Adrenal gland (tissue), 12 donors: ENCODE data around the gene DHRS13. TPM values are rescaled to one million over a fixed set of nuclear protein-coding genes. Genes with fewer than 3 reads are reported as not detected.

Experiments
- DNase-seq, 7 donors: peaks; one replicate each; pipeline ENCODE4 v3.0.0-alpha.2; 2019 to 2020
- H3K27ac ChIP-seq, 5 donors: fragments of 200-600 bp; sonication (generic) in 4 of 5; 1 replicate in 3 of 5; 2 replicates in 2 of 5; pipeline versions ENCODE4 v1.5.1 to v1.8.0; 2016 to 2020; ENCODE audit warnings: mild to moderate bottlenecking in 1 of 5
- H3K27me3 ChIP-seq: fragments of 200-600 bp; 2 replicates; pipeline ENCODE4 v1.8.0; 2021
- H3K36me3 ChIP-seq, 2 donors: fragments of 200-600 bp; replicated peaks in 1 of 2; 1 replicate in 1 of 2; 2 replicates in 1 of 2; pipeline versions ENCODE4 v1.5.1 to v1.8.0; 2018 to 2022
- H3K4me1 ChIP-seq, 2 donors: fragments of 200-600 bp; replicated peaks in 1 of 2; 1 replicate in 1 of 2; 2 replicates in 1 of 2; pipeline versions ENCODE4 v1.5.1 to v1.8.0; 2018 to 2021
- H3K4me3 ChIP-seq, 4 donors: fragments of 200-600 bp; sonication (generic) in 3 of 4; one replicate each; pipeline ENCODE4 v1.5.1; 2016 to 2018
- H3K9me3 ChIP-seq, 3 donors: fragments of 200-600 bp; sonication (generic) in 1 of 3; replicated peaks in 1 of 3; 1 replicate in 2 of 3; 2 replicates in 1 of 3; pipeline versions ENCODE4 v1.5.1 to v1.8.0; 2016 to 2021
- CTCF ChIP-seq, 6 experiments: fragments of 450-650 bp in 4 of 6; fragments of 200-600 bp in 2 of 6; sonication (generic) in 1 of 6; IDR thresholded peaks; 1 replicate in 5 of 6; 2 replicates in 1 of 6; pipeline versions ENCODE4 v1.5.1 to v1.8.0; 2016 to 2021; ENCODE audit warnings: antibody characterized with exemption in 6 of 6, mild to moderate bottlenecking in 2 of 6, moderate library complexity in 1 of 6
- POLR2A ChIP-seq, 2 donors: fragments of 450-650 bp; IDR thresholded peaks; one replicate each; pipeline ENCODE4 v1.6.1; 2017; ENCODE audit warnings: antibody characterized with exemption in 2 of 2, mild to moderate bottlenecking in 2 of 2, moderate library complexity in 1 of 2
- WGBS, 4 donors: extraction: QIAGEN DNeasy Blood & Tissue Kit in 2 of 4; methylation state at CpG; one replicate each; pipeline versions ENCODE4 v1.1.5 to v1.1.7; 2013 to 2017; 5-methylcytosine and 5-hydroxymethylcytosine counted together
- intact Hi-C, 2 donors: fragments of 100-400 bp; cut with DNase I; formaldehyde crosslinking; loops; one replicate each; pipeline versions ENCODE4 v1.14.1 to v1.15.0; 2022 to 2023
- polyA plus RNA-seq, 3 donors: library from polyadenylated mRNA; stranded (reverse); fragments of 200-250 nt in 2 of 3; fragments of 350-450 nt in 1 of 3; fragmentation: Illumina TruSeq in 1 of 3; extraction: RNeasy Lipid Tissue Mini Kit (QIAGEN cat#74804) in 1 of 3; gene quantifications; one replicate each; pipeline ENCODE4 v1.2.3, GENCODE V29; 2013 to 2014
- total RNA-seq, 9 donors: library from RNA; depleted of rRNA in 4 of 9; stranded (reverse); fragments of >200 nt in 4 of 9; fragments of 120-200 nt in 1 of 9; fragmentation: NEBNext Ultra II Directional in 1 of 9; extraction: Animal tissue kit (Norgen Biotek cat#: 25700) in 1 of 9; gene quantifications; one replicate each; pipeline versions ENCODE4 v1.1.0 to v1.2.4, GENCODE V29; 2013 to 2023
- donor health status: healthy with polysubstance abuse.
- donor health status: Bipolar disorder and iron deficiency.
- donor health status: DM: yes; HTN: yes; CAD: no.
- donor health status: DM: no; HTN: no; CAD: no.
- donor health status: DM: no; HTN: no; CAD: no.
- donor health status: DM: yes; HTN: yes; CAD: no.

Gene DHRS13
- total and polyA plus RNA-seq, 12 donors, result 4.4 to 23.5 (median 14.7) TPM

GRCh38 chr17:28944343-28944742 lies 41.5 kb upstream of the DHRS13 start:
- Histone ChIP-seq H3K36me3 (peaks cover 0 to 13% of the 10 kb centered on the region in 2 donors), H3K4me1 (peaks cover 25 to 69% of the 10 kb centered on the region in 2 donors), H3K4me3 (no peak overlapping the region), H3K9me3 (no peaks in the 10 kb centered on the region), H3K27me3 (no peaks in the 10 kb centered on the region), H3K27ac (no peak overlapping the region)
- intact Hi-C loops, result no loop called here
- WGBS, 4 donors, result 85 to 91% (median 88%) methylated on average over 4 of the region's 4 CpGs
- DNase-seq, result peak in 1 of 7 donors; percentile 18
- TF ChIP-seq CTCF (IDR thresholded peaks at IDR 0.05) (no peak), POLR2A (IDR thresholded peaks at IDR 0.05) (no peak)

- no peaks in the 10 kb centered on the region for H3K9me3 ChIP-seq
- intact Hi-C loops, result no loop called here
- no peak for TF ChIP-seq POLR2A (IDR thresholded peaks at IDR 0.05)
- TF ChIP-seq CTCF (IDR thresholded peaks at IDR 0.05), result no peak
- H3K4me3 ChIP-seq, result no peak overlapping the region
- peaks cover 28 to 73% of the 10 kb centered on the region in 2 donors for H3K4me1 ChIP-seq
- no peak for DNase-seq
- no peak overlapping the region for H3K27ac ChIP-seq
- peaks cover 0 to 13% of the 10 kb centered on the region in 2 donors for H3K36me3 ChIP-seq
- 86 to 93% (median 90%) methylated on average over 2 of the region's 2 CpGs for WGBS, 4 donors
- H3K27me3 ChIP-seq, result no peaks in the 10 kb centered on the region
Measured at GRCh38 chr17:28942925-28943324, 40.0 kb upstream of the DHRS13 start.

- intact Hi-C loops, result no loop called here
- TF ChIP-seq POLR2A (IDR thresholded peaks at IDR 0.05) (no peak), CTCF (IDR thresholded peaks at IDR 0.05) (no peak)
- Histone ChIP-seq H3K9me3 (no peaks in the 10 kb centered on the region), H3K27ac (no peak overlapping the region), H3K4me3 (no peak overlapping the region), H3K36me3 (peaks cover 0 to 13% of the 10 kb centered on the region in 2 donors), H3K4me1 (peaks cover 32 to 71% of the 10 kb centered on the region in 2 donors), H3K27me3 (no peaks in the 10 kb centered on the region)
- DNase-seq, result no peak
- WGBS, 4 donors, result 97 to 100% (median 98%) methylated on average over 1 of the region's 1 CpG
Measured at GRCh38 chr17:28941251-28941650, 38.4 kb upstream of the DHRS13 start.

GRCh38 chr17:28940675-28941074 lies 37.8 kb upstream of the DHRS13 start:
- H3K27ac ChIP-seq, result no peak overlapping the region
- H3K27me3 ChIP-seq, result no peaks in the 10 kb centered on the region
- intact Hi-C loops, result no loop called here
- TF ChIP-seq CTCF (IDR thresholded peaks at IDR 0.05), result no peak
- DNase-seq, result no peak
- WGBS, 4 donors, result 56 to 72% (median 61%) methylated on average over 3 of the region's 3 CpGs
- H3K4me1 ChIP-seq, result peaks cover 32 to 71% of the 10 kb centered on the region in 2 donors
- no peak overlapping the region for H3K4me3 ChIP-seq
- no peaks in the 10 kb centered on the region for H3K9me3 ChIP-seq
- peaks cover 0 to 13% of the 10 kb centered on the region in 2 donors for H3K36me3 ChIP-seq
